Pancreas (tissue), 10 donors: ENCODE measurements around the gene MYO15A. TPM values are rescaled to one million over a fixed set of nuclear protein-coding genes. Genes with fewer than 3 reads are reported as not detected.

Experiments
- ATAC-seq, 4 donors: fragments of 200-7000 bp; cut with Tn5 transposase; one replicate each; pipeline versions ENCODE4 v1.8.0 to v1.9.1; 2020; ENCODE audit warnings: mild to moderate bottlenecking in 4 of 4, moderate library complexity in 4 of 4
- DNase-seq, 6 donors: peaks; one replicate each; pipeline ENCODE4 v3.0.0-alpha.2; 2020
- FAIRE-seq: peaks from 2 replicates; lab custom pipeline; 2012; peaks lifted over from hg19 to GRCh38; lab: Jason Lieb, UNC
- H3K27ac ChIP-seq, 4 donors: fragments of 200-600 bp; sonication (generic); 1 replicate in 3 of 4; 2 replicates in 1 of 4; pipeline versions ENCODE4 v1.5.0 to v1.8.0; 2020
- H3K27me3 ChIP-seq, 4 donors: fragments of 200-600 bp; one replicate each; pipeline ENCODE4 v1.8.0; 2021
- H3K36me3 ChIP-seq, 3 donors: fragments of 200-600 bp; sonication (generic) in 1 of 3; one replicate each; pipeline versions ENCODE4 v1.5.0 to v1.8.0; 2020 to 2021
- H3K4me1 ChIP-seq, 3 donors: fragments of 200-600 bp; one replicate each; pipeline ENCODE4 v1.8.0; 2021
- H3K4me3 ChIP-seq, 4 donors: fragments of 200-600 bp; sonication (generic) in 2 of 4; one replicate each; pipeline versions ENCODE4 v1.5.0 to v1.8.0; 2020 to 2021
- H3K9me3 ChIP-seq, 4 donors: fragments of 200-600 bp; one replicate each; pipeline ENCODE4 v1.8.0; 2021
- CTCF ChIP-seq, 4 donors: fragments of 200-600 bp; sonication (generic) in 3 of 4; IDR thresholded peaks; one replicate each; pipeline versions ENCODE4 v1.5.0 to v1.8.0; 2021; ENCODE audit warnings: antibody characterized with exemption in 4 of 4
- WGBS, 2 donors: extraction: QIAGEN DNeasy Blood & Tissue Kit; methylation state at CpG; one replicate each; pipeline ENCODE4 v1.1.7; 2013; 5-methylcytosine and 5-hydroxymethylcytosine counted together
- intact Hi-C, 3 donors: fragments of 100-400 bp; cut with DNase I; formaldehyde crosslinking; loops; one replicate each; pipeline versions ENCODE4 v1.11.1 to v1.14.2; 2022
- polyA plus RNA-seq, 2 donors: library from polyadenylated mRNA; stranded (reverse); fragments of 200-250 nt; gene quantifications; one replicate each; pipeline ENCODE4 v1.2.3, GENCODE V29; 2013
- total RNA-seq, 6 donors: library from RNA; stranded (reverse); fragmentation: NEBNext Ultra II Directional in 4 of 6; extraction: Animal tissue kit (Norgen Biotek cat#: 25700) in 4 of 6; gene quantifications; one replicate each; pipeline versions ENCODE4 v1.2.1 to v1.2.4, GENCODE V29; 2021 to 2023
- donor health status: healthy with polysubstance abuse.
- donor health status: DM: no; HTN: no; CAD: no; lungs with moderate emphysema.
- donor health status: DM: no; HTN: no; CAD: no.
- donor health status: control.
- donor health status: control.
- donor health status: Bipolar disorder and iron deficiency.
- donor health status: DM: yes; HTN: yes; CAD: no.
- donor health status: DM: no; HTN: no; CAD: no.
- donor health status: DM: no; HTN: no; CAD: no.
- donor health status: DM: yes; HTN: yes; CAD: no.

The MYO15A gene
- total and polyA plus RNA-seq, 8 donors, result 0.13 to 4.9 (median 0.87) TPM

GRCh38 chr17:18185391-18185790 is 76.8 kb downstream of the MYO15A start:
- Histone ChIP-seq H3K4me1 (peaks cover 23 to 53% (median 35%) of the 10 kb centered on the region in 3 donors), H3K27ac (peak overlapping the region in 3 of 4 donors; percentile 28 to 98 (median 94)), H3K27me3 (no peaks in the 10 kb centered on the region), H3K9me3 (no peaks in the 10 kb centered on the region), H3K4me3 (peak overlapping the region; percentile 63 to 93 (median 88)), H3K36me3 (no peaks in the 10 kb centered on the region)
- no peak for TF ChIP-seq CTCF (IDR thresholded peaks at IDR 0.05)
- no peak for ATAC-seq
- WGBS, 2 donors, result 5 to 7% methylated on average over 3 of the region's 3 CpGs
- no peak for DNase-seq
- FAIRE-seq, result no peak
- intact Hi-C loops, result no loop called here

GRCh38 chr17:18185832-18186626 is 77.5 kb downstream of the MYO15A start:
- ATAC-seq (no peak), DNase-seq (no peak), FAIRE-seq (no peak)
- intact Hi-C loops, result no loop called here
- TF ChIP-seq CTCF (IDR thresholded peaks at IDR 0.05), result no peak
- Histone ChIP-seq H3K9me3 (no peaks in the 10 kb centered on the region), H3K4me3 (peak overlapping the region; percentile 26 to 93 (median 88)), H3K4me1 (peaks cover 29 to 60% (median 42%) of the 10 kb centered on the region in 3 donors), H3K27me3 (no peaks in the 10 kb centered on the region), H3K36me3 (no peaks in the 10 kb centered on the region), H3K27ac (peak overlapping the region in 3 of 4 donors; percentile 28 to 98 (median 94))
- 28 to 35% methylated on average over 10 of the region's 10 CpGs for WGBS, 2 donors

GRCh38 chr17:18186627-18186982 is 78.0 kb downstream of the MYO15A start:
- intact Hi-C loops, result no loop called here
- Histone ChIP-seq H3K36me3 (no peaks in the 10 kb centered on the region), H3K4me1 (peaks cover 31 to 64% (median 46%) of the 10 kb centered on the region in 3 donors), H3K4me3 (peak overlapping the region in 3 of 4 donors; percentile 84 to 93 (median 92)), H3K27ac (peak overlapping the region in 2 of 4 donors; percentile 94 to 98), H3K27me3 (no peaks in the 10 kb centered on the region), H3K9me3 (no peaks in the 10 kb centered on the region)
- DNase-seq, result no peak
- ATAC-seq, result no peak
- 7 to 22% methylated on average over 1 of the region's 1 CpG for WGBS, 2 donors
- no peak for TF ChIP-seq CTCF (IDR thresholded peaks at IDR 0.05)
- no peak for FAIRE-seq

GRCh38 chr17:18187226-18187625 is 78.7 kb downstream of the MYO15A start:
- 0 to 3% methylated on average over 2 of the region's 2 CpGs for WGBS, 2 donors
- H3K27ac ChIP-seq, result peak overlapping the region in 2 of 4 donors; percentile 94 to 98
- FAIRE-seq (no peak), DNase-seq (no peak), ATAC-seq (no peak)
- H3K9me3 ChIP-seq, result no peaks in the 10 kb centered on the region
- intact Hi-C loops, result no loop called here
- peak overlapping the region in 3 of 4 donors; percentile 84 to 93 (median 92) for H3K4me3 ChIP-seq
- peaks cover 36 to 62% (median 47%) of the 10 kb centered on the region in 3 donors for H3K4me1 ChIP-seq
- no peaks in the 10 kb centered on the region for H3K27me3 ChIP-seq
- TF ChIP-seq CTCF (IDR thresholded peaks at IDR 0.05), result no peak
- no peaks in the 10 kb centered on the region for H3K36me3 ChIP-seq
